Nephron (organoid): ENCODE measurements around the gene APMAP.

Experiments used
- H3K27ac Mint-ChIP-seq, 3 experiments: 2 replicates each; pipeline ENCODE4 v1.8.0; 2020; ENCODE audit warnings: mixed read lengths in 3 of 3, mild to moderate bottlenecking in 2 of 3, moderate library complexity in 1 of 3
- H3K27me3 Mint-ChIP-seq: 2 replicates; pipeline ENCODE4 v1.8.0; 2021; ENCODE audit warnings: low read depth, mild to moderate bottlenecking, moderate library complexity, mixed read lengths
- H3K36me3 Mint-ChIP-seq: 2 replicates; pipeline ENCODE4 v1.8.0; 2020; ENCODE audit warnings: low read depth, mixed read lengths
- H3K4me1 Mint-ChIP-seq: 2 replicates; pipeline ENCODE4 v1.8.0; 2020; ENCODE audit warnings: mixed read lengths
- H3K4me3 Mint-ChIP-seq, 3 experiments: 2 replicates each; pipeline ENCODE4 v1.8.0; 2020; ENCODE audit warnings: mild to moderate bottlenecking in 3 of 3, mixed read lengths in 3 of 3, moderate library complexity in 2 of 3
- H3K9me3 Mint-ChIP-seq: 2 replicates; pipeline ENCODE4 v1.8.0; 2020; ENCODE audit warnings: mixed read lengths
- CTCF ChIP-seq, 3 experiments: fragments of 200-600 bp; sonication (generic); IDR thresholded peaks; one replicate each; pipeline ENCODE4 v1.5.0; 2021; ENCODE audit warnings: antibody characterized with exemption in 3 of 3; ENCODE audit not compliant: unreplicated experiment in 3 of 3

APMAP gene

DNA sequence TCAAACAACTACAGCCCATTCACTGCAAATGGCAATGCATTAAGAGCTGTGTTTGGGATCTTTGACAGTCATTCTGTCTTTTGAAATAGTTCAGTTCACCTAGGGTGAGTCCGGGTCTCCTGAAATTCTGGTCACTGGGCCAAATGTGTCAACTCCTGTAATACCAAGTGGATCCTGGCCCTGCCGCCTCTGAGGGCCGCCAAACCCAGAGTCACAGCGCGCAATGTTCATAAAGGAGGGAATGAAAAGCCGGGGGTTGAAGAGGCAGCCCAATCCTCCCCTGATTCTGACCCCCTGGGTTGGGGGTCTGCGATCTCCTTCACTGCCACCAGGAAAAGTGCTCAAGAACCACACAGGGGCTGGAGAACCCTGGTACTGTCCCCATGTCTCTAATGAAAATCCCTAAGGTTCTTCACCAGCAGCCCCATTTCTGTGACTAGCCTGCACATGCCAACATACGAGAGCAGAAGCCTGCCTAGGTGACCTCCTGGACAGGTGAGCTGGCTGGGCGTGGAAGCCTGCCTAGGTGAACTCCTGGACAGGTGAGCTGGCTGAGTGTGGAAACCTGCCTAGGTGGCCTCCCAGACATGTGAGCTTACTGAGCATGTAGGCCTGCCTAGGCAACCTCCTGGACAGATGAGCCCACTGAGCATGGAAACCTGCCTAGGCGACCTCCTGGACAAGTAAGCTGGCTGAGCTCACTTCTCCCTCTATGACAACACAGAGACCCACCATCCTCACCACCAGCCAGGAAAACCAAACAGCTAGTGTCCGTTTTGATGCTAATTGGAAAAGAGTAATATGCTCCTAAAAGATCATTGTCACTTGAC is 16.1 kb upstream of the APMAP start:
- H3K27ac Mint-ChIP-seq, result no peak overlapping the region
- H3K36me3 Mint-ChIP-seq, result no peaks in the 10 kb centered on the region
- no peak for TF ChIP-seq CTCF (IDR thresholded peaks at IDR 0.05; ENCODE audit: unreplicated experiment in 3 of 3)
- no peak overlapping the region for H3K4me3 Mint-ChIP-seq
- H3K27me3 Mint-ChIP-seq, result no peaks in the 10 kb centered on the region
- H3K9me3 Mint-ChIP-seq, result no peaks in the 10 kb centered on the region
- H3K4me1 Mint-ChIP-seq, result no peaks in the 10 kb centered on the region

DNA sequence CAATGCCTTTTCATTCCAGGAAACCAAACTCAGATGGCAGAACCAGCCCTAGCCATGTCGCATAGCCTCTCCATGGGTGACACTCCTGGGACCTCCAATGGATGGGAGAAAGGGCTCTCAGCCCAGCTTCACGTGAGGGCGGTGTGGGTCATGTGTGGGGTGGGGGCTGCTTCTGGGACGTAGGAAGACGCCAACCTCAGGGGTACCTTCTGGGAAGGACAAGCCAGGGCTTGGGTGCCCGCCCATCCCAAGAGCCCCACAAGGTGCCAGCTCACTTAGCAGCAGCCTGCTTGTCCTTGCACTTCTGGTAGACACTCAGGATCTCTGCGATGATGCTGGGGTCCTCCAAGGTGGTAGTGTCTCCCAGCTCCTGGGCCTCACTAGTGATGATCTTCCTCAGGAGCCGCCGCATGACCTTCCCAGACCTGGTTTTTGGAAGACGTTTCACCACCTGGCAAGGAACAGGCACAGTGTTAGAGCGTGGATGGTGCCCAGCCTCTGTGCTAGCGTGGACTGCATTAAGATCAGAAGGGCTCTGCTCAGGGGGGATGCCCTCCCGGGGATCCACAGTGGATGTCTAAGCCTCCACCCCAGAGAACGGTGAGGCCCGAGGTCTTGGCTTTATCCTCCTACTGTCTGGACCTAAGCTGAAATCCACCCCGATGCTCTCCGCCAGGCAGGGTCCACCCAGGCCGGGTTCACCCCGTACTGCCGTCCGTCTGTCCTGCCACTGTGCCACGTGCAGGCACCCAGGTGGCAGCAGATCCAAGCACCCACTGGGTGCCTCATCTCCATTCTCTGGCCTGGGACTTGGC is 15.1 kb upstream of the APMAP start:
- Mint-ChIP-seq H3K27me3 (peaks cover under 1% of the 10 kb centered on the region), H3K36me3 (no peaks in the 10 kb centered on the region), H3K9me3 (peaks cover 3% of the 10 kb centered on the region), H3K27ac (no peak overlapping the region), H3K4me3 (no peak overlapping the region), H3K4me1 (no peaks in the 10 kb centered on the region)
- no peak for TF ChIP-seq CTCF (IDR thresholded peaks at IDR 0.05; ENCODE audit: unreplicated experiment in 3 of 3)

GRCh38 chr20:25006431-25007167 is 14.0 kb upstream of the APMAP start:
- Mint-ChIP-seq H3K36me3 (no peaks in the 10 kb centered on the region), H3K9me3 (peaks cover 4% of the 10 kb centered on the region), H3K27me3 (peaks cover 4% of the 10 kb centered on the region), H3K4me1 (no peaks in the 10 kb centered on the region), H3K4me3 (no peak overlapping the region), H3K27ac (no peak overlapping the region)
- no peak for TF ChIP-seq CTCF (IDR thresholded peaks at IDR 0.05; ENCODE audit: unreplicated experiment in 3 of 3)

- H3K9me3 Mint-ChIP-seq, result peaks cover 4% of the 10 kb centered on the region
- no peaks in the 10 kb centered on the region for H3K36me3 Mint-ChIP-seq
- TF ChIP-seq CTCF (IDR thresholded peaks at IDR 0.05; ENCODE audit: unreplicated experiment in 3 of 3), result no peak
- H3K4me3 Mint-ChIP-seq, result no peak overlapping the region
- H3K4me1 Mint-ChIP-seq, result no peaks in the 10 kb centered on the region
- peaks cover 4% of the 10 kb centered on the region for H3K27me3 Mint-ChIP-seq
- H3K27ac Mint-ChIP-seq, result no peak overlapping the region
Measured at GRCh38 chr20:25005661-25006060, 13.1 kb upstream of the APMAP start.

GRCh38 chr20:25005220-25005619 is 12.7 kb upstream of the APMAP start:
- no peaks in the 10 kb centered on the region for H3K36me3 Mint-ChIP-seq
- peaks cover 7% of the 10 kb centered on the region for H3K27me3 Mint-ChIP-seq
- H3K4me3 Mint-ChIP-seq, result no peak overlapping the region
- no peak for TF ChIP-seq CTCF (IDR thresholded peaks at IDR 0.05; ENCODE audit: unreplicated experiment in 3 of 3)
- peaks cover 4% of the 10 kb centered on the region for H3K9me3 Mint-ChIP-seq
- no peak overlapping the region for H3K27ac Mint-ChIP-seq
- no peaks in the 10 kb centered on the region for H3K4me1 Mint-ChIP-seq
